HUES64 (cell line): ENCODE data around the gene CCDC40.

Experiments used
- H3K27ac ChIP-seq: 2 replicates; pipeline ENCODE4 v1.7.0; 2013; ENCODE audit warnings: low read depth, low read length, inconsistent platforms
- H3K27me3 ChIP-seq: 2 replicates; pipeline ENCODE4 v1.6.1; 2013; ENCODE audit warnings: mild to moderate bottlenecking, low read length; ENCODE audit not compliant: insufficient read depth
- H3K36me3 ChIP-seq: 2 replicates; pipeline ENCODE4 v1.6.1; 2013; ENCODE audit warnings: mild to moderate bottlenecking, low read length; ENCODE audit not compliant: insufficient read depth
- H3K4me1 ChIP-seq: 2 replicates; pipeline ENCODE4 v1.6.1; 2013; ENCODE audit warnings: mild to moderate bottlenecking, low read length, moderate library complexity; ENCODE audit not compliant: insufficient read depth
- H3K4me3 ChIP-seq: 2 replicates; pipeline ENCODE4 v1.5.1; 2013; ENCODE audit warnings: mild to moderate bottlenecking, low read length, moderate library complexity
- H3K9ac ChIP-seq: 2 replicates; pipeline ENCODE4 v1.6.1; 2013; ENCODE audit warnings: mild to moderate bottlenecking, low read depth, low read length
- H3K9me3 ChIP-seq: 2 replicates; pipeline ENCODE4 v1.6.1; 2013; ENCODE audit warnings: low read depth, low read length; ENCODE audit not compliant: insufficient read depth
- WGBS: fragments of 150-250, 120-280 bp; methylation state at CpG from one replicate; pipeline ENCODE4 v1.1.7; 2013; ENCODE audit warnings: missing lambda C conversion rate; 5-methylcytosine and 5-hydroxymethylcytosine counted together

CCDC40 gene

GRCh38 chr17:80055597-80055996 lies 19.2 kb downstream of the CCDC40 start:
- no peaks in the 10 kb centered on the region for H3K9me3 ChIP-seq
- no peak overlapping the region for H3K4me3 ChIP-seq
- H3K9ac ChIP-seq: no peak overlapping the region
- H3K27ac ChIP-seq: no peak overlapping the region
- peaks cover 7% of the 10 kb centered on the region for H3K4me1 ChIP-seq
- H3K36me3 ChIP-seq: peaks cover 11% of the 10 kb centered on the region
- H3K27me3 ChIP-seq: no peaks in the 10 kb centered on the region
- WGBS: 86% methylated on average over 5 of the region's 9 CpGs

GRCh38 chr17:80058311-80058955 lies 22.0 kb downstream of the CCDC40 start:
- Histone ChIP-seq H3K4me1 (peaks cover 7% of the 10 kb centered on the region), H3K4me3 (no peak overlapping the region), H3K27me3 (no peaks in the 10 kb centered on the region), H3K27ac (no peak overlapping the region), H3K9ac (no peak overlapping the region), H3K9me3 (no peaks in the 10 kb centered on the region), H3K36me3 (peaks cover 6% of the 10 kb centered on the region; the same call in 1 of the 2 replicates)
- WGBS: 95% methylated on average over 28 of the region's 28 CpGs

- H3K27me3 ChIP-seq: no peaks in the 10 kb centered on the region
Measured at GRCh38 chr17:80060644-80061043, 24.2 kb downstream of the CCDC40 start.

GRCh38 chr17:80061421-80061820 lies 25.0 kb downstream of the CCDC40 start:
- H3K4me3 ChIP-seq: no peak overlapping the region
- 88% methylated on average over 12 of the region's 12 CpGs for WGBS
- peaks cover 6% of the 10 kb centered on the region; the same call in 1 of the 2 replicates for H3K36me3 ChIP-seq
- no peaks in the 10 kb centered on the region for H3K9me3 ChIP-seq
- H3K27me3 ChIP-seq: no peaks in the 10 kb centered on the region
- H3K9ac ChIP-seq: no peak overlapping the region
- H3K27ac ChIP-seq: no peak overlapping the region
- peaks cover 12% of the 10 kb centered on the region for H3K4me1 ChIP-seq

More at GRCh38 chr17:80060644-80061043, 24.2 kb downstream of the CCDC40 start:
- Histone ChIP-seq H3K36me3 (peaks cover 6% of the 10 kb centered on the region; the same call in 1 of the 2 replicates), H3K9me3 (no peaks in the 10 kb centered on the region), H3K9ac (no peak overlapping the region), H3K4me3 (no peak overlapping the region), H3K27ac (no peak overlapping the region), H3K4me1 (peaks cover 6% of the 10 kb centered on the region)
- whole genome bisulfite sequencing: 98% methylated on average over 2 of the region's 4 CpGs

GRCh38 chr17:80063830-80064585 lies 27.6 kb downstream of the CCDC40 start:
- Histone ChIP-seq H3K36me3 (peaks cover 5% of the 10 kb centered on the region; the same call in 1 of the 2 replicates), H3K27me3 (no peaks in the 10 kb centered on the region), H3K27ac (no peak overlapping the region), H3K4me3 (no peak overlapping the region), H3K9ac (no peak overlapping the region), H3K4me1 (peaks cover 12% of the 10 kb centered on the region), H3K9me3 (no peaks in the 10 kb centered on the region)
- WGBS: 87% methylated on average over 27 of the region's 27 CpGs

GRCh38 chr17:80064696-80065095 lies 28.3 kb downstream of the CCDC40 start:
- Histone ChIP-seq H3K27me3 (no peaks in the 10 kb centered on the region), H3K9ac (no peak overlapping the region), H3K27ac (no peak overlapping the region), H3K9me3 (no peaks in the 10 kb centered on the region), H3K36me3 (peaks cover 3% of the 10 kb centered on the region; the same call in 1 of the 2 replicates), H3K4me3 (no peak overlapping the region), H3K4me1 (peaks cover 12% of the 10 kb centered on the region)
- WGBS: 73% methylated on average over 8 of the region's 8 CpGs

- H3K4me1 ChIP-seq: peaks cover 12% of the 10 kb centered on the region
- no peak overlapping the region; the same call in 1 of the 2 replicates for H3K4me3 ChIP-seq
- H3K36me3 ChIP-seq: no peaks in the 10 kb centered on the region
- H3K27ac ChIP-seq: peak overlapping the region; percentile 47; the same call in 1 of the 2 replicates
- peak overlapping the region; percentile 49; the same call in 1 of the 2 replicates for H3K9ac ChIP-seq
- H3K9me3 ChIP-seq: no peaks in the 10 kb centered on the region
- WGBS: 79% methylated on average over 32 of the region's 32 CpGs
- no peaks in the 10 kb centered on the region for H3K27me3 ChIP-seq
Measured at GRCh38 chr17:80065478-80066170, 29.2 kb downstream of the CCDC40 start.

GRCh38 chr17:80067393-80067986 lies 31.0 kb downstream of the CCDC40 start:
- peaks cover 12% of the 10 kb centered on the region for H3K4me1 ChIP-seq
- H3K27me3 ChIP-seq: no peaks in the 10 kb centered on the region
- 95% methylated on average over 31 of the region's 31 CpGs for WGBS
- H3K9me3 ChIP-seq: no peaks in the 10 kb centered on the region
- H3K27ac ChIP-seq: no peak overlapping the region
- H3K36me3 ChIP-seq: no peaks in the 10 kb centered on the region
- H3K4me3 ChIP-seq: no peak overlapping the region
- H3K9ac ChIP-seq: no peak overlapping the region

GRCh38 chr17:80068301-80069222 lies 32.1 kb downstream of the CCDC40 start:
- peaks cover 12% of the 10 kb centered on the region for H3K4me1 ChIP-seq
- H3K9me3 ChIP-seq: no peaks in the 10 kb centered on the region
- no peaks in the 10 kb centered on the region for H3K27me3 ChIP-seq
- H3K9ac ChIP-seq: no peak overlapping the region
- no peaks in the 10 kb centered on the region for H3K36me3 ChIP-seq
- H3K27ac ChIP-seq: no peak overlapping the region
- 90% methylated on average over 23 of the region's 23 CpGs for WGBS
- no peak overlapping the region for H3K4me3 ChIP-seq

- H3K9me3 ChIP-seq: no peaks in the 10 kb centered on the region
- no peak overlapping the region for H3K9ac ChIP-seq
- H3K4me1 ChIP-seq: peaks cover 7% of the 10 kb centered on the region
- H3K27me3 ChIP-seq: no peaks in the 10 kb centered on the region
- H3K27ac ChIP-seq: no peak overlapping the region
- WGBS: 93% methylated on average over 15 of the region's 15 CpGs
- H3K36me3 ChIP-seq: no peaks in the 10 kb centered on the region
- no peak overlapping the region for H3K4me3 ChIP-seq
Measured at GRCh38 chr17:80070375-80071115, 34.1 kb downstream of the CCDC40 start.
